GM23338 (cell line): ENCODE results near the gene REEP6. TPM values are rescaled to one million over a fixed set of nuclear protein-coding genes. Genes with fewer than 3 reads are reported as not detected.

Experiments used
- ATAC-seq: fragments of 200-7000 bp; cut with Tn5 transposase; 3 replicates; pipeline ENCODE4 v1.9.1; 2020
- DNase-seq: peaks from one replicate; pipeline ENCODE4 v3.0.0-alpha.2; 2015; ENCODE audit warnings: low spot score
- H2AFZ ChIP-seq: fragments of 200-600 bp; sonication (generic); 2 replicates; pipeline ENCODE4 v1.8.0; 2016; ENCODE audit warnings: antibody characterized with exemption, mild to moderate bottlenecking, moderate library complexity
- H3F3A ChIP-seq: fragments of 200-600 bp; sonication (generic); replicated peaks from 2 replicates; pipeline ENCODE4 v1.8.0; 2017; ENCODE audit warnings: antibody characterized with exemption, mixed run types, low read depth
- H3K27ac ChIP-seq: fragments of 200-600 bp; sonication (generic); 2 replicates; pipeline ENCODE4 v1.6.1; 2016; ENCODE audit warnings: low read depth
- H3K27me3 ChIP-seq: fragments of 200-600 bp; sonication (generic); 2 replicates; pipeline ENCODE4 v1.8.0; 2016; ENCODE audit warnings: mild to moderate bottlenecking, mixed run types, moderate library complexity; ENCODE audit not compliant: insufficient read depth
- H3K36me3 ChIP-seq: fragments of 200-600 bp; sonication (generic); 2 replicates; pipeline ENCODE4 v1.8.0; 2016; ENCODE audit warnings: mild to moderate bottlenecking; ENCODE audit not compliant: insufficient read depth
- H3K4me1 ChIP-seq: fragments of 200-600 bp; sonication (generic); 2 replicates; pipeline ENCODE4 v1.8.0; 2016; ENCODE audit warnings: mild to moderate bottlenecking, moderate library complexity; ENCODE audit not compliant: insufficient read depth
- H3K4me2 ChIP-seq: fragments of 200-600 bp; sonication (generic); 2 replicates; pipeline ENCODE4 v1.7.1; 2017; ENCODE audit warnings: mixed run types
- H3K4me3 ChIP-seq: fragments of 200-600 bp; sonication (generic); 2 replicates; pipeline ENCODE4 v1.6.1; 2016; ENCODE audit warnings: mixed run types
- H3K79me2 ChIP-seq: fragments of 200-600 bp; sonication (generic); replicated peaks from 2 replicates; pipeline ENCODE4 v1.8.0; 2017; ENCODE audit warnings: mild to moderate bottlenecking; ENCODE audit not compliant: insufficient read depth
- H3K9me2 ChIP-seq: fragments of 200-600 bp; sonication (generic); 2 replicates; pipeline ENCODE4 v1.8.0; 2017; ENCODE audit not compliant: insufficient read depth
- H4K20me1 ChIP-seq: fragments of 200-600 bp; sonication (generic); replicated peaks from 2 replicates; pipeline ENCODE4 v1.8.0; 2017; ENCODE audit warnings: mild to moderate bottlenecking; ENCODE audit not compliant: insufficient read depth
- H3K27ac Mint-ChIP-seq: 2 replicates; pipeline ENCODE4 v1.8.0; 2020; ENCODE audit warnings: inconsistent platforms, mild to moderate bottlenecking, moderate library complexity, mixed read lengths
- H3K27me3 Mint-ChIP-seq: 3 replicates; pipeline ENCODE4 v1.8.0; 2022; ENCODE audit warnings: low read depth, mild to moderate bottlenecking, moderate library complexity, mixed read lengths, inconsistent platforms; ENCODE audit not compliant: insufficient read depth, poor library complexity
- H3K36me3 Mint-ChIP-seq: 3 replicates; pipeline ENCODE4 v1.8.0; 2021; ENCODE audit warnings: low read depth, mild to moderate bottlenecking, inconsistent platforms, moderate library complexity, mixed read lengths
- H3K4me1 Mint-ChIP-seq: 3 replicates; pipeline ENCODE4 v1.8.0; 2020; ENCODE audit warnings: mild to moderate bottlenecking, inconsistent platforms, mixed read lengths
- H3K4me3 Mint-ChIP-seq: 3 replicates; pipeline ENCODE4 v1.8.0; 2021; ENCODE audit warnings: moderate library complexity, mild to moderate bottlenecking, inconsistent platforms, mixed read lengths
- H3K9me3 Mint-ChIP-seq: 3 replicates; pipeline ENCODE4 v1.8.0; 2020; ENCODE audit warnings: moderate library complexity, mild to moderate bottlenecking, inconsistent platforms, mixed read lengths
- EZH2 ChIP-seq: fragments of 200-600 bp; sonication (generic); IDR thresholded peaks from one replicate; pipeline ENCODE4 v1.8.0; 2017; ENCODE audit warnings: antibody characterized with exemption, mild to moderate bottlenecking, low read depth; ENCODE audit not compliant: unreplicated experiment
- STAT1 ChIP-seq: IDR thresholded peaks from one replicate; pipeline ENCODE4 v1.6.1; 2016; ENCODE audit warnings: antibody characterized with exemption; ENCODE audit not compliant: unreplicated experiment
- polyA plus RNA-seq: library from polyadenylated mRNA; unstranded; fragments of >200 nt; fragmentation: Nextera tagmentation; extraction: Ambion mirVana; gene quantifications from 2 replicates; pipeline ENCODE4 v1.2.1, GENCODE V29; 2016
- total RNA-seq: library from RNA; depleted of rRNA; stranded (reverse); fragments of >200 nt; shearing (Covaris generic); gene quantifications from 2 replicates; pipeline ENCODE4 v1.2.3, GENCODE V29; 2014
- TF ChIP-seq, protein P1 (sequence below): fragments of 250-450 bp; sonication (Bioruptor Pico); IDR thresholded peaks from 2 replicates; pipeline ENCODE4 v1.5.0; 2020; ENCODE audit warnings: mild to moderate bottlenecking, moderate library complexity
- TF ChIP-seq, protein P2 (sequence below), 2 experiments: fragments of 200-600 bp in 1 of 2; sonication (generic) in 1 of 2; conservative IDR thresholded peaks; 2 replicates each; pipeline versions ENCODE4 v1.5.1 to v1.6.1; 2016 to 2017; ENCODE audit warnings: antibody characterized with exemption in 2 of 2, low read depth in 2 of 2, mild to moderate bottlenecking in 2 of 2, moderate library complexity in 1 of 2

Gene REEP6
- total and polyA plus RNA-seq, 2 experiments from 2014 or later = 15.2 to 20.0 TPM

DNA sequence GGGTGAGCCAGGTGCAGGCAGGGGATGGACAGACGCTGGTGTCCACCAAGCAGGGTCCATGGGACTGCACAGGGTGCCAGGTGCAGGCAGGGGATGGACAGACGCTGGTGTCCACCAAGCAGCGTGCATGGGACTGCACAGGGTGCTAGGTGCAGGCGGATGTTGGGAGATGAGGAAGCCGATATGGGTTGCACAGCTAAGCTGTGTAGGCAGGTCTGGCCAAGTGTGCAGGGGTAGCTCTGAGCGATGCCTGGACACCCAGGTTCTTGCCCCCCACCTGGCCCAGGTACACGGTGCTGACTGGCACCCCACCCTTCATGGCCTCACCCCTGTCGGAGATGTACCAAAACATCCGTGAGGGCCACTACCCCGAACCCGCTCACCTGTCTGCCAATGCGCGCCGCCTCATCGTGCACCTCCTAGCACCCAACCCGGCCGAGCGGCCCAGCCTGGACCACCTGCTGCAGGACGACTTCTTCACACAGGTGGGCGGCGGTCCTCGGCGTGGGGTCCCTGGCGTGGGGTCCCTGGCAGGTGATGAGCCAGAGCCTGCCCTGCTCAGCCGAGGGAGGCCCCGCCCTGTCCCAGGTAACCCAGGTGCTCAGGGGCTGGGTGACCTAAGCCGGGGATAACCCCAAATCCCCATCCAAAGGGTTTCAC is 36.8 kb downstream of the REEP6 start:
- Histone ChIP-seq H3F3A (0 out of 2 replicates have a peak, but pooled peaks cover 4% of the 10 kb centered on the region), H3K27me3 (peaks cover 22% of the 10 kb centered on the region), H3K36me3 (no peaks in the 10 kb centered on the region), H3K9me2 (no peaks in the 10 kb centered on the region), H3K4me1 (no peaks in the 10 kb centered on the region), H3K4me2 (no peak overlapping the region), H3K27ac (no peak overlapping the region), H2AFZ (no peak overlapping the region), H3K79me2 (no peaks in the 10 kb centered on the region), H4K20me1 (no peaks in the 10 kb centered on the region), H3K4me3 (no peak overlapping the region)
- peaks cover 3% of the 10 kb centered on the region; the same call in 1 of the 3 replicates for H3K9me3 Mint-ChIP-seq
- no peak for ATAC-seq
- no peak overlapping the region for H3K4me3 Mint-ChIP-seq
- DNase-seq = no peak
- H3K27me3 Mint-ChIP-seq = peaks cover 34% of the 10 kb centered on the region
- peaks cover 6% of the 10 kb centered on the region; the same call in 2 of the 3 replicates for H3K4me1 Mint-ChIP-seq
- H3K36me3 Mint-ChIP-seq = peaks cover 4% of the 10 kb centered on the region; the same call in 1 of the 3 replicates
- TF ChIP-seq, protein P1, sequence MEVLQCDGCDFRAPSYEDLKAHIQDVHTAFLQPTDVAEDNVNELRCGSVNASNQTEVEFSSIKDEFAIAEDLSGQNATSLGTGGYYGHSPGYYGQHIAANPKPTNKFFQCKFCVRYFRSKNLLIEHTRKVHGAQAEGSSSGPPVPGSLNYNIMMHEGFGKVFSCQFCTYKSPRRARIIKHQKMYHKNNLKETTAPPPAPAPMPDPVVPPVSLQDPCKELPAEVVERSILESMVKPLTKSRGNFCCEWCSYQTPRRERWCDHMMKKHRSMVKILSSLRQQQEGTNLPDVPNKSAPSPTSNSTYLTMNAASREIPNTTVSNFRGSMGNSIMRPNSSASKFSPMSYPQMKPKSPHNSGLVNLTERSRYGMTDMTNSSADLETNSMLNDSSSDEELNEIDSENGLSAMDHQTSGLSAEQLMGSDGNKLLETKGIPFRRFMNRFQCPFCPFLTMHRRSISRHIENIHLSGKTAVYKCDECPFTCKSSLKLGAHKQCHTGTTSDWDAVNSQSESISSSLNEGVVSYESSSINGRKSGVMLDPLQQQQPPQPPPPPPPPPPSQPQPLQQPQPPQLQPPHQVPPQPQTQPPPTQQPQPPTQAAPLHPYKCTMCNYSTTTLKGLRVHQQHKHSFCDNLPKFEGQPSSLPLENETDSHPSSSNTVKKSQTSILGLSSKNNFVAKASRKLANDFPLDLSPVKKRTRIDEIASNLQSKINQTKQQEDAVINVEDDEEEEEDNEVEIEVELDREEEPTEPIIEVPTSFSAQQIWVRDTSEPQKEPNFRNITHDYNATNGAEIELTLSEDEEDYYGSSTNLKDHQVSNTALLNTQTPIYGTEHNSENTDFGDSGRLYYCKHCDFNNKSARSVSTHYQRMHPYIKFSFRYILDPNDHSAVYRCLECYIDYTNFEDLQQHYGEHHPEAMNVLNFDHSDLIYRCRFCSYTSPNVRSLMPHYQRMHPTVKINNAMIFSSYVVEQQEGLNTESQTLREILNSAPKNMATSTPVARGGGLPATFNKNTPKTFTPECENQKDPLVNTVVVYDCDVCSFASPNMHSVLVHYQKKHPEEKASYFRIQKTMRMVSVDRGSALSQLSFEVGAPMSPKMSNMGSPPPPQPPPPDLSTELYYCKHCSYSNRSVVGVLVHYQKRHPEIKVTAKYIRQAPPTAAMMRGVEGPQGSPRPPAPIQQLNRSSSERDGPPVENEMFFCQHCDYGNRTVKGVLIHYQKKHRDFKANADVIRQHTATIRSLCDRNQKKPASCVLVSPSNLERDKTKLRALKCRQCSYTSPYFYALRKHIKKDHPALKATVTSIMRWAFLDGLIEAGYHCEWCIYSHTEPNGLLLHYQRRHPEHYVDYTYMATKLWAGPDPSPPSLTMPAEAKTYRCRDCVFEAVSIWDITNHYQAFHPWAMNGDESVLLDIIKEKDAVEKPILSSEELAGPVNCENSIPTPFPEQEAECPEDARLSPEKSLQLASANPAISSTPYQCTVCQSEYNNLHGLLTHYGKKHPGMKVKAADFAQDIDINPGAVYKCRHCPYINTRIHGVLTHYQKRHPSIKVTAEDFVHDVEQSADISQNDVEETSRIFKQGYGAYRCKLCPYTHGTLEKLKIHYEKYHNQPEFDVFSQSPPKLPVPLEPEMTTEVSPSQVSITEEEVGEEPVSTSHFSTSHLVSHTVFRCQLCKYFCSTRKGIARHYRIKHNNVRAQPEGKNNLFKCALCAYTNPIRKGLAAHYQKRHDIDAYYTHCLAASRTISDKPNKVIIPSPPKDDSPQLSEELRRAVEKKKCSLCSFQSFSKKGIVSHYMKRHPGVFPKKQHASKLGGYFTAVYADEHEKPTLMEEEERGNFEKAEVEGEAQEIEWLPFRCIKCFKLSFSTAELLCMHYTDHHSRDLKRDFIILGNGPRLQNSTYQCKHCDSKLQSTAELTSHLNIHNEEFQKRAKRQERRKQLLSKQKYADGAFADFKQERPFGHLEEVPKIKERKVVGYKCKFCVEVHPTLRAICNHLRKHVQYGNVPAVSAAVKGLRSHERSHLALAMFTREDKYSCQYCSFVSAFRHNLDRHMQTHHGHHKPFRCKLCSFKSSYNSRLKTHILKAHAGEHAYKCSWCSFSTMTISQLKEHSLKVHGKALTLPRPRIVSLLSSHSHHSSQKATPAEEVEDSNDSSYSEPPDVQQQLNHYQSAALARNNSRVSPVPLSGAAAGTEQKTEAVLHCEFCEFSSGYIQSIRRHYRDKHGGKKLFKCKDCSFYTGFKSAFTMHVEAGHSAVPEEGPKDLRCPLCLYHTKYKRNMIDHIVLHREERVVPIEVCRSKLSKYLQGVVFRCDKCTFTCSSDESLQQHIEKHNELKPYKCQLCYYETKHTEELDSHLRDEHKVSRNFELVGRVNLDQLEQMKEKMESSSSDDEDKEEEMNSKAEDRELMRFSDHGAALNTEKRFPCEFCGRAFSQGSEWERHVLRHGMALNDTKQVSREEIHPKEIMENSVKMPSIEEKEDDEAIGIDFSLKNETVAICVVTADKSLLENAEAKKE (CRISPR knock-in tag) = no peak
- no peak overlapping the region for H3K27ac Mint-ChIP-seq

DNA sequence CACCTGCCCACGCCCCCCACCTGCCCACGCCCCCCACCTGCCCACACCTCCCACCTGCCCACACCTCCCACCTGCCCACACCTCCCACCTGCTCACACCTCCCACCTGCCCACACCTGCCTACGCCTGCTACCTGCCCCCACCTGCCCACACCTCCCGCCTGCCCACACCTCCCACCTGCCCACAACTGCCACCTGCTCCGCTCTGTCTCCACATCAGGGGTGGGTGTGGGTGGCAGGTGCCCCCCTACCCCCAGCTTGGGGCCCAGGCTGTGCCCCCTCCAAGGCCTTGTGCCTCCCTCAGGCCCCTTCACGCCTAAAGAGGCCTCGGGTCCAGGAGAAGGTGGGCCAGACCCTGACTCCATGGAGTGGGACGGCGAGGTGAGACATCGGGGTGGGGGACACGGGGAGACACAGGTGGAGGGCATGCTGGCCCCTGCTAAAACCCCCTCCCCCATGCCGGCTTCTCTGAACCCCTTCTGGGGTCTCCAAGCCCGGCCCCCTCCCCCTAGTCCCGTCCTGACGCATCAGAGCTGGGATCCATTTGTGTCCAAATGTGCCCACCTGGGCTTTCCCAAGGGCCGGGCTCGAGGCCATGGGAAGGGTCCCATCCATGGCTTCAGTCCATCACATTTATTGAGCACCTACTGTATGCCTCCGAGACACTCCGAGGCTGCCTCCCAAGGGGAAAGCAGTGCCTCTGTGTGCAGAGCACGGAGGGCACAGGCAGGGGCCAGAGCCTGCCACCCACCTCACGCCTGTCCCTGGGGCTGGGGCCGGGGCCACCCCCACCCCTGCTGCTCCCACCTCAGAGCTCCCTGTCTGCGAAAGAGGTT is 37.8 kb downstream of the REEP6 start:
- Mint-ChIP-seq H3K4me1 (peaks cover 6% of the 10 kb centered on the region; the same call in 2 of the 3 replicates), H3K36me3 (peaks cover 4% of the 10 kb centered on the region; the same call in 1 of the 3 replicates), H3K4me3 (no peak overlapping the region), H3K27me3 (peaks cover 26% of the 10 kb centered on the region), H3K27ac (no peak overlapping the region), H3K9me3 (peaks cover 3% of the 10 kb centered on the region; the same call in 1 of the 3 replicates)
- Histone ChIP-seq H3K9me2 (no peaks in the 10 kb centered on the region), H3K4me2 (no peak overlapping the region), H3K27ac (no peak overlapping the region), H3K4me1 (no peaks in the 10 kb centered on the region), H3F3A (no peaks in the 10 kb centered on the region), H4K20me1 (no peaks in the 10 kb centered on the region), H3K4me3 (no peak overlapping the region), H3K27me3 (peaks cover 13% of the 10 kb centered on the region), H3K36me3 (no peaks in the 10 kb centered on the region), H3K79me2 (no peaks in the 10 kb centered on the region), H2AFZ (no peak overlapping the region)
- TF ChIP-seq EZH2 = no peak
- TF ChIP-seq, protein P2, sequence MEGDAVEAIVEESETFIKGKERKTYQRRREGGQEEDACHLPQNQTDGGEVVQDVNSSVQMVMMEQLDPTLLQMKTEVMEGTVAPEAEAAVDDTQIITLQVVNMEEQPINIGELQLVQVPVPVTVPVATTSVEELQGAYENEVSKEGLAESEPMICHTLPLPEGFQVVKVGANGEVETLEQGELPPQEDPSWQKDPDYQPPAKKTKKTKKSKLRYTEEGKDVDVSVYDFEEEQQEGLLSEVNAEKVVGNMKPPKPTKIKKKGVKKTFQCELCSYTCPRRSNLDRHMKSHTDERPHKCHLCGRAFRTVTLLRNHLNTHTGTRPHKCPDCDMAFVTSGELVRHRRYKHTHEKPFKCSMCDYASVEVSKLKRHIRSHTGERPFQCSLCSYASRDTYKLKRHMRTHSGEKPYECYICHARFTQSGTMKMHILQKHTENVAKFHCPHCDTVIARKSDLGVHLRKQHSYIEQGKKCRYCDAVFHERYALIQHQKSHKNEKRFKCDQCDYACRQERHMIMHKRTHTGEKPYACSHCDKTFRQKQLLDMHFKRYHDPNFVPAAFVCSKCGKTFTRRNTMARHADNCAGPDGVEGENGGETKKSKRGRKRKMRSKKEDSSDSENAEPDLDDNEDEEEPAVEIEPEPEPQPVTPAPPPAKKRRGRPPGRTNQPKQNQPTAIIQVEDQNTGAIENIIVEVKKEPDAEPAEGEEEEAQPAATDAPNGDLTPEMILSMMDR (conservative IDR thresholded peaks at IDR 0.05; ENCODE audit: low read depth in 2 of 2) = no peak
- TF ChIP-seq STAT1 = no peak
- DNase-seq = no peak
- ATAC-seq = no peak
